Body of pancreas (tissue), 4 donors: ENCODE results near the gene MLKL.

ENCODE experiments used
- CTCF ChIP-seq, 7 experiments: fragments of 450-650 bp in 4 of 7; fragments of 200-600 bp in 3 of 7; sonication (generic) in 3 of 7; IDR thresholded peaks; one replicate each; pipeline ENCODE4 v1.5.1; 2016 to 2019; ENCODE audit warnings: antibody characterized with exemption in 7 of 7
- POLR2A ChIP-seq, 3 donors: fragments of 450-650 bp; IDR thresholded peaks; one replicate each; pipeline ENCODE4 v1.6.1; 2016; ENCODE audit warnings: antibody characterized with exemption in 3 of 3, mild to moderate bottlenecking in 2 of 3

DNA sequence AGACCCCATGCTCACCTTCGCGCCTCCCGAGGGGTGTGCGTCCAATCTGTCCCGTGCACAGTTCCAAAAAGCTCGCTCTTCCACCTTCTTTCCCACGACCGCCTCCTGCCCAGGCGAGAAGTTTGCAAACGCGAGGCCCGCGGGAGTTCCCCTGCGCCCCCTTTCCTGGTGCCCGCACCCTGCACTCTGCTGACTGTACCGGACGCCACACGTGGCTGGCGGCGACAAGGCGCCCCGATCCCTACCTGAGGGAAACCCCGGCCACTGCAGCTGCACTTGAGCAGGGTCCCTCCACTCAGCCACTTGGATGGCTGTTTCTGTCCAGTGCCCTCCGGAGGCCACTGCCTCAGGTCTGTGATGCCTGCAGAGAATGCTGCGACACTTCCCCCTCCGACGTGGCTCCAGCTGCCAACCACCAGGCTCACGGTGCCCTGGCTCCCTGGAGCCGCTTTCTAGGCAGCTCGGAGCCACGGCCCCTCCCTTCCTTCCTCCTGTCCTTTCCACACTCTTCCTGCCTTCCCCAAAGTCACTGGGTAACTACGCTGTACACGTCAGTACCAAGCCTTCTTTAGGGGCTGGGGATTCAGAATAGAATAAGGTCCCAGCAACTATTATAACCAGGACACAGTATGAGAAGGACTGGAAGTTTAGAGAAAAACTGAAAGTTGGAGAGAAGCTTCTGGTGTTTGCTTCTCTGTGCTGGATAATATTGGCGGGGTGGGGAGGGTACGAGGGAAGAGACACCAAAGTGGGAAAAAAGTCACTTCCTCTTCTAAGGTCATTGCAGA lies at the start of gene MLKL:
- TF ChIP-seq CTCF (IDR thresholded peaks at IDR 0.05) (peak in 2 of 7 experiments; percentile 22 to 26), POLR2A (IDR thresholded peaks at IDR 0.05) (peak; percentile 59 to 86 (median 81))
